ENCODE measurements around the gene CARD8.

Gene CARD8

DNA sequence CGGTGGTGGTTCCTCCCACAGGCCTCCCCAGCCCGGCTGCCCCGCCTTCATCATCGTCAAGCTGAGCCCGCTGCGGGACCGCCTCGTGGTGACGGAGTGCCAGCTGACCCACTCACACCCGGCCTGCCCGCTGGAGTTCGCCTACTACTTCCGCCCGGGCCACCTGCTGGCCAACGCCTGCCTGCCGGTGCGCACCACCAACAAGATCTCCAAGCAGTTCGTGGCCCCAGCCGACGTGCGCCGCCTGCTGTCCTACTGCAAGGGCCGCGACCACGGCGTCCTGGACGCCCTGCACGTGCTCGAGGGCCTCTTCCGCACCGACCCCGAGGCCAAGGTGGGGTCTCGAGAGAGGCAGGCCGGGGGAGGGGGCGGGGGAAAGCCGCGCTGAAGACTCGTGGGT, 73.3 kb downstream of the CARD8 start:
- H3K4me3 ChIP-seq (ENCODE audit: low read depth, low read length): no peak overlapping the region
- 0 out of 2 replicates have a peak, but pooled peaks have one; percentile 14 for TF ChIP-seq CTCF (IDR thresholded peaks at IDR 0.05; ENCODE audit: borderline replicate concordance, insufficient read depth, low read depth, low read length)

- no peak for TF ChIP-seq CTCF (IDR thresholded peaks at IDR 0.05; ENCODE audit: borderline replicate concordance, insufficient read depth, low read depth, low read length)
- H3K4me3 ChIP-seq (ENCODE audit: low read depth, low read length): no peak overlapping the region
These were observed 74.2 kb downstream of the CARD8 start for GRCh38 chr19:48181505-48181904.

DNA sequence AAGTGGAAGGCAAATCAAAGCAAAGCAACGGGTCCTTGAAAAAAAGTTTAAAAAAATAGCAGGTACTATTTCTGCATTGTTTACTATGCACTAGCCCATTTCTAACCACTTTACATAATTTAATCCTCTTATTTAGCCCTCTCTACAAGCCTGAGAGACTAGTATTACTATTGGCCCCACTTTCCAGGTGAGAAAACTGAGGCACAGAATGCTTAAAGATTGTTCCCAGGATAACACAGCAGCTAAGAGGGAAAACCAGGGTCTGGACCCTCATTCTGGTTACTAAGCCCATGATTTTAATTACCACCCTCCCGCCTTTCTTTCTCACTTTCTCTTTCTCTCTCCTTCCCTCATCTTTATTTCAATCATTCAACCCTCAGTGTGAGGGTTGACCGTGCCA, 79.5 kb downstream of the CARD8 start:
- no peak for TF ChIP-seq CTCF (IDR thresholded peaks at IDR 0.05; ENCODE audit: borderline replicate concordance, insufficient read depth, low read depth, low read length)
- H3K4me3 ChIP-seq (ENCODE audit: low read depth, low read length): no peak overlapping the region

GRCh38 chr19:48175578-48175977, 80.1 kb downstream of the CARD8 start:
- H3K4me3 ChIP-seq (ENCODE audit: low read depth, low read length): no peak overlapping the region
- no peak for TF ChIP-seq CTCF (IDR thresholded peaks at IDR 0.05; ENCODE audit: borderline replicate concordance, insufficient read depth, low read depth, low read length)

DNA sequence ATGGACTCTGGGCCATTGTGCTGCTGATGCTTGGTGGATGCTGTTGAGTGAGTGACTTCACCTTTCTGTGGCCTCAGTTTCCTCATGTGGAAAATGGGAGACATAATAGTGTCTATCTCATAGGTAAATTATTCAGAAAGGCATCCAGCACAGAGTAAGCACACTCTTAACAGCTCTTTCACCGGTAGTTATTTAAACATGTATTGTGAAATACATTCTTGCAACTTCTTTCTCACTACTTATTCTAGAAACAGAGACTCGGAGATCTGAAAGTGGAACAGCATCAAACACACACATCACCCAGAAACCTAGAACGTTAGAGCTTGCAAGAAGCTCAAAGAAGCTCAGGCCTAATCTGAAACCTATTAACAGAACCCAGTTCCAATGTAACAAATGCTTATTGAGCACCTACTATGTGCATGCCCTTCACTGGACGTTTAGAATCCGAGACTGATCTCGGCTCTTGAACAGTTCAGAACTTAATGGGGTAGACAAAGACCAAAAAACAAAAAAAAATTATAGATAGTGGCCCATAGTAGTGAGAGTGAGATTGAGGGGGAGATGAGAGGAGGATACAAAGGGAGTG, 81.2 kb downstream of the CARD8 start:
- H3K4me3 ChIP-seq (ENCODE audit: low read depth, low read length): no peak overlapping the region
- no peak for TF ChIP-seq CTCF (IDR thresholded peaks at IDR 0.05; ENCODE audit: borderline replicate concordance, insufficient read depth, low read depth, low read length)

DNA sequence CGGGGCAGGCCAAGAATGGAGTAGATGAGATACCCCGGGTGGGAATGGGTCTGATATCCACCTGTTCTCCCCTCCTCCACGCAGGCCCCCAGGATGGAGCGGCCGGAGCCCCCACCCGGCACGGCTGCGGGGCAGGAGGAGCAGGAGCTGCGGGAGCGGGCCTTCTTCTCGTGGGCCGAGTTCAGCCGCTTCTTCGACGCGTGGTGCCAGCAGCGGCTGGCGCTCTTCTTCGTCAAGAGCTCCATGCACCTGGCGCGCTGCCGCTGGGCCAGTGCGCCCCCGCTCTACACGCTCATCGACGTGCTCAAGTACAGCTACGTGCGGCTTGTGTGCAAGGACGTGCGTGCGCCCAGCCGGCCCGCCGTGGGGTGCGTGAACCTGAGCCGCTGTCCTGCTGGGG, 84.0 kb downstream of the CARD8 start:
- TF ChIP-seq CTCF (IDR thresholded peaks at IDR 0.05; ENCODE audit: borderline replicate concordance, insufficient read depth, low read depth, low read length): no peak
- no peak overlapping the region for H3K4me3 ChIP-seq (ENCODE audit: low read depth, low read length)

GRCh38 chr19:48170817-48171347, 84.8 kb downstream of the CARD8 start:
- peak overlapping the region; percentile 79 for H3K4me3 ChIP-seq (ENCODE audit: low read depth, low read length)
- no peak for TF ChIP-seq CTCF (IDR thresholded peaks at IDR 0.05; ENCODE audit: borderline replicate concordance, insufficient read depth, low read depth, low read length)

Measured in GM12875 (cell line).